Activated T-cell treated with anti-CD3 and anti-CD28 coated beads for 1 hour (primary cell): Measurements from ENCODE around the gene SLC25A13.
"Not testable (repeated sequence)": the region's sequence is repeated elsewhere in the genome, so short reads cannot be mapped to it uniquely, and the experiment has no call there.

Source experiments
- DNase-seq: peaks from one replicate; pipeline ENCODE4 v3.0.0-alpha.2; 2020; ENCODE audit warnings: low read depth

The SLC25A13 gene

DNA sequence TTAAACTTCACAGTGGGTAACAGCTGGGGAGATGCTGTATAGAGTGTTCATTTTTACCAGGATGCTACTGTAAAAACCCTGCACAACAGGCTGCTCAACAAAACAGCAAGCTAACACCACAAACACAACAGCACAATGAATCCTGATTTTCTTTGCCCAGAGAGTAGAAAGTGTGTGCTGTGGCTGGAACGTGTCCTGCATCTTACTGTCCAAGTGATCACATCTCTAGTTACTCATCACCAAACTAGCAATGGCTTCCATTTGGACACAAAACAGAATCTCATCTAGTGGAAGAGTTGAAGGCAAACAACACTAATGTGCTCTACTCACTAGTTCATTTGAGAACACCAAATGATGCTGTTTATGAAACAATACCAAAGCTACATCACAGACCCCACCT is 121.2 kb downstream of the SLC25A13 start:
- DNase-seq = no peak

DNA sequence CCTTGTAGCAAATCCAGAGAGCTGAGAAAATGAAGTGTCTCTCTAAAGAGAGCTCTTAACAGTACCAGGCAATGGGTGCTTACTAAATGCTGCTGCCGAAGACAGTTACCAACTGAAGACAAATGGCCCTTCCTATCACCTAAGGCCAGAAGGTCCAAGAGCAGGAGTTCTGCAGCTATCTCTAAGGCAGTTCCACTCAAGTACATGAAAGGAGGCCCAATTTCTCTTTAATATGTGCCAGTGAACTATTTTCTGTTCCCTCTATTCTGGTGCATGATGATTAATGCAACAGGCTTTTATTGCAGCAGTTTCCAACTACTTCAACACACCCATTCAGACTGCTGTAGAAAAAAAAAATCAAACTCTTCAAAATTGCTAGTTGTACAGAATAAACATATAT is 122.5 kb downstream of the SLC25A13 start:
- DNase-seq = no peak

DNA sequence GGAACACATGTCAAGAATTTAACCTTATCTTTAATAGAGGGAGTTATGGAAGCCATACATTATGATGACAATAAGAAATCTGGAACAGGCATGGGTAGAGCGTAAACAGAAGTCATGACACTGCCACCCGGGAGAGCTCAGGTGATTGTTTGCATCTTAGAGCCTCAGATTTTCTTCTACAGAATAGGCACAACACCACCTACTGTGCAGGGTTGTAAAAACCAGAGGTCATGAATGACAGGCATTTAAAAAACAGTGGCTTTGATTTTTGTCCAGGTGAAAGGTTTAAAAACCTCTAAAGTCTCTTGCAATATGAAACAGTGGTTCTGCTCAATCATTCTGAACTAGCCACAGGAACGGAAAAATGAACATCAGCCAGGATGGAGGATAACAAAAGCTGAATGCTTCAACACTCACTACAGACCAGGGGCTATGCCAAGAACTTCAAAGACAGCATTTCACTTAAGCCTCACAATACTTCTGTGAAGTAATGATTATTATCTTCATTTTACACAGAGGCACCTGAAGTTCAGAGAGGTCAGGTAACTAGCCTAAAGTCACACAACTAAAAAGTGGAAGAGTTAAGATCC is 123.8 kb downstream of the SLC25A13 start:
- no peak for DNase-seq

DNA sequence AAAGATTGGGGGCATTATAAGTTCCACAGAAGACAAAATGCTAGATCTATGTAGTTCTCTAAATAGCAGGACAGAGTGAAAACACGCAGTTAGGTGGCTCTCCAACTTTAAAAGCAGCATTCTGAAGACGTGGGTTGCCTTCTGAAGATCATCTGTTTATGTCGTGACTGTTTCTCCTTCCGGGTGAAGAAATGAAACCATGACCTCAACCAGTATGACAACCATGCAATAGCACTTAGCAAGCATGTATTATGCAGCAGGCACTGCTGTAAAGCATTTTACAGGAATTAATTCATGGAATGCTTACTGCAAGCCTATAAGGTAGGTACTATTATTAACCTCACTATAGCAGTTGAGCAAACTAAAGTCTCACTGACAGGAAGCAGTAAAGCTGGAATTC is 125.2 kb downstream of the SLC25A13 start:
- DNase-seq = no peak

DNA sequence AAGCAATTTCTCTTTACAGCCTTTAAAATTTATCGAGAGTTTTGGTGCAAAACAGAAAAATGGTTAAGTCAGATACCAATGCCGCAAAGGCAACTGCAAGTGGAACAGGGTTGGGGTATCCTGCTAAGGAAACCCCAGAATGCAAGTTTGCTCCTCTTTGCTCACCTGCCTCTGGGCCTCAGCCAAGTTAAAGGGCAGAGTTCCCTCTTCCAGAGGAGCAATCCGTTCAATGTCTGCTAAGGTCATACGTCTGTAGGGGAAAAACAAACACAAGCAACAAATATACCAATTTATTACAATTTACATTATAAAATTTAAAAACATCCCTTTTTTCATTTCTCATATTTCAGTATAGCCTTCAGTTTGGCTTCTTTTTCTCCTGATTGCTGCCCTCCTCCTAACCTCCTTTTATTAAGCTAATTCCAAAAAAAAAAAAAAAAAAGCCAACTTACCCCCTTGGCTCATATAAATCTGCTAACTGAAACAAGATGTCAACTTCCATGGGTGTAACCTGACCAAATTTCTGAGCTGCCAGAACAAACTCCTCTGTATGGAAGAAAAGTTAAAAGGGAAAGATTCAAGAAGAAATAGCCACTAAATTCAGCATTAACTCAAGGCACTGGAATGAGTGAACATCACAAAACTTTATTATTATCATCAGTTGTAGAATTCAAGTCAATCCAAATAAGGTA is 132.6 kb downstream of the SLC25A13 start:
- DNase-seq = no peak

DNA sequence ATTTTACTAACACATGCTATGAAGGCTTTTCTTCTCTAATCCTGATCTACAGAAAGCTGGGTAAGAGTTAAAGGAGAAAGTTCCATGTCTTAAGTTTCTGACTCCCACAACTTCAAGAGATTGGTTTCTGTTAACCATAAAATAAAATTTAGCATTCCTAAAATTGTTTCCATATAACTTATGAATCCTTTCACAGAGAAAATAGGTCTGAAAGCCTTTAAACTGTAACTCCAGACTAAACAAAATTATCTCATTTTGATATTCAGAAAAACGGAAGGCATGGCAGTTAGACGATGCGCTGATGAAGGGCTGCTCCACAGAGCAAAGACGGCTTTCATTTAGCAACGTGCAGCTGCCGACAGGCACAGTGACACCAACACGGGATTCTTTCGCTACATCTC is 133.3 kb downstream of the SLC25A13 start:
- DNase-seq = no peak

DNA sequence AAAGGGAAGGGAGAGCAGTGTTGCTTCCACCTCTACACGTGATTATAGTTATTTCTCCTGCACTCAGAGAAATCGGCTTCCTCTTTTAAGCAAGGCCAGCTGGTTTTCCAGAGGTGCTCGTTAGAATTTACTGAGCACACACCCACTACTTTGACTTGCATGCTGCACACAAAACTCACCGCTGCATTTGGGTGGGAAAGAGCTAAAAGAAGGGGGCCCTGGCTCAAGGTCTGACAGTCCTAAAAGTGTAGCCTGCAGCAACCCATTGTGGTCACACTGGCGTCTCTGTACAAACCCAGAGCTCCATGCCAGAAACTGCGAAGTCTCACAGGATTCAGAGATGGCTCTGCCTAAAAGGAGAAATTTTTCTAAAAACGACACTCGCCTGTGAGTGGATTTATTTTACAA is 133.7 kb downstream of the SLC25A13 start:
- no peak for DNase-seq

DNA sequence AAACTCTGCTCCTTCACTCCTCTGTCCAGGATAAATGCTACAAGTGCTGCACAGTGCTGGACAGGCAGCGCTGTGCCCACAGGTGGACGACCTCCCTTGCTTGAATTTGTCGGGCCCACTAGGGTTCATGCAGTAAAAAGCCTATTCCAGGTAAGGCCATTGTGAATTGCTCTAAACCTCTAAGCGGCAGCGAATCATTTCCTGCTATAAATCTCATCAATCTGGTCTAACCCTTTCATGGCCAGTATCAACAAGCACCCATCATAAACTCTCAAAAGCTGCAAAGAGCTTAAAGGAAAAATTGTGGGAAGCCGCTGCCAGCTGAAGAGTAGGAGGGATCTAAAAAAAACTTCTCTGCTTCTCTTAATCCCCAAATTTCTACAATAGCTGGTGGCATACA is 134.2 kb downstream of the SLC25A13 start:
- no peak for DNase-seq

DNA sequence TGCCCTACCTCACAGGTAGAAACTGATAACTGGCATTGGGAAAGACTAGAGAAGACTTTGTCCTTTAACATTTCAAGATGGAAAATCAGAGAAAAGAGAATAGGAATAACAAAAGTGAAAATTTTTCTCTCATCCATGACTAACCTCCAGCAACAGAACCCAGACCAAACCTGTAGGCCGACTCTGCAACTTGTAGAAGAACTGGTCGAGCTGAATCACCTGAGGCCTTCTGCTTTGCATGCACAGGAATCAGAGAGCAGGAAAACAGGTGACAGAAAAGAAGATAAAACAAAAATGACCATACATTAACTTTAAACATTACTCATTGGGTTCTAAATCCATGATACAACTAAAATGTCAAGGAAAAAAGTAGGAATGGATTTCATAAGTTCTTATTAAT is 137.1 kb downstream of the SLC25A13 start:
- DNase-seq = no peak

DNA sequence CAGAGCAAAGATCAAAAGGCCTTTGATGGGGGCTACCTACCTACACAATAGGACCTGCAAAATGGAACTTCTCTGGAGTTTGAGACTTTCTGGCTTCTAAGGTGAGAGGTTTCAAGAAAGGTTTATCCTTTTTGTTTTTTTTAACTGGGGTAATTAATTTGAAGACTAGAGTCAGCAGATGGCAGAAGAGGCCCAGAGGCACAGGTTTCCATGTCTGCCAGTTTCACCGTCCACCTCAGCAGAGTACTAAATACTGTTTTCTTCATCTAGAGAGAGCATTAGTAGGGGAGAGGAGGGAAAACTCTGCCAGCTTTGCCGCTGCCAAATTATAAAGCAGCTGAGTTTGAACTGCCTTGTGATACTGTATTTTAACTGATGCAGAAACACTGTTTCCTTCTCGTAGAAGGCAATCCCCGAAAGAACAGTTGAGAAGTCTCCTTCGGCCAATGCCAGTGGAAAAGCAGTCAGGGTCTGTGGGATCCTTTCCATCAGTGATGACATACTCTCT is 138.7 kb downstream of the SLC25A13 start:
- DNase-seq = no peak

DNA sequence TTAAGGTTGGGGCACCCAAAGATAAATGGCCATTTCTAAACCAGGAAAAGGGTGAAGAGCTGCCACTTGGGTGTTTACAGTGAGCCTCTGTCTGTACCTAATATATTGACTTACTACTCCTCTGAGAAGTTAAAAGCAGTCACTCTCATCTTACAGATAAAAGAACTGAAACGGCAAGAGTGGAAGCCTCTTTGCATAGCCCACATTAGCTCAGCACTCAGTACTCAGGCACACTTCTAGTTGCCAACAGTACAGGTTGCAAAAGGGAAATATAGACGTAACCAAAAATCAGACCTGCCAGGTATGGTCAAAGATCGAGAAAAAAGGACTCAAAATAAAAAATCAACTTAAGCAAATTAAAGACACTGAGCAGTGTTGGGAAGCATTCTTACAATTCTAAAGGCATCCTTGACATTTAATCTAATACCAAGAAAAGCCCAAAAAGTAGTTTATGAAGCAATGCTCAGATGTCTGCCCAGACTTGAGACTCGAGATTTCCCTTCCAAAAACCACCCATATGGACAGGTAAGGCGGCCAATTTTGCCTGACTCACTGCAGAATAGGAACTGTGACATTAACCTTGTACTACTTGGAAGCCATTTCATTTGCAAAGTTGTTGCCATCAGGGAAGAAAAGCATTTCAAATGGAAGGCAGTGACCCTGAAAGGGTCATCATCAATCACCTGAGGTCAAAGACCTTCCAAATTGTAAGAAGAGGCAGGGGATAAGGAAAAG is 139.3 kb downstream of the SLC25A13 start:
- DNase-seq = no peak

DNA sequence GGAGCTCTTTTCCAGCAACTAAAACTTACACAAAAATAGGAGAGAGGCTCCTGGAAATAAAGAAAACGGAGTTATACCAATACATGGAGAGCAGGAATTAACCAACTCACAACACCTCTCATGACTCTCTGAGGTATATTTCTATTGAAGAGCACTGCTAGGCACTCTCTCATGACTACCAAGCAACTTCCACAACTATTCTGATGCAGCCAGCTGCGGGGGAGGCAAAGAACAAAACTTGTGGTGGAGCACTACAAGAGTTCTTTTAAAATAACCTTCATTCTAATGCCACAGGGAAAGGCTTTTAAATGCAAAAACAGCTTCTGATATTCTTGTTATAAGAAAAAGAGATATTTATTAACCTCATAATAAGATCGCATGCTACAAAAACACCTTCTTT is 140.7 kb downstream of the SLC25A13 start:
- no peak for DNase-seq

DNA sequence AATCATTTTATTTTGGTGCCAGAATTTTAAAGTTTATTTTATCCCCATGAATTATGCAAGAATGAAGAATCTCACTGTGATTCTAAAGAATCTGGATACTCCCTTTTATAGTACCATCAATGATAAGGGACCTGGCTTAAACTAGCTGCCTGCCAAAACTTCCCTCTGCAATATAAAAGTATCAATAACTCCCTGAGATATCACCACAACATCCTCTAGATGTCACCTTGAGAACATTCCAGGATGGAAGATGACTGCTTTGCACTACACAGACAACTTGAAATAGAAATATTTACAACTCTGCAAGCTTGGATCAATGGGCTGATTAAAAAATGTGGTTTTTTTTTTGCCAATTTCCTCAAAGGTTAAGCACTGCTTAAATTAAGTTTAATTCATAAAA is 142.1 kb downstream of the SLC25A13 start:
- no peak for DNase-seq

DNA sequence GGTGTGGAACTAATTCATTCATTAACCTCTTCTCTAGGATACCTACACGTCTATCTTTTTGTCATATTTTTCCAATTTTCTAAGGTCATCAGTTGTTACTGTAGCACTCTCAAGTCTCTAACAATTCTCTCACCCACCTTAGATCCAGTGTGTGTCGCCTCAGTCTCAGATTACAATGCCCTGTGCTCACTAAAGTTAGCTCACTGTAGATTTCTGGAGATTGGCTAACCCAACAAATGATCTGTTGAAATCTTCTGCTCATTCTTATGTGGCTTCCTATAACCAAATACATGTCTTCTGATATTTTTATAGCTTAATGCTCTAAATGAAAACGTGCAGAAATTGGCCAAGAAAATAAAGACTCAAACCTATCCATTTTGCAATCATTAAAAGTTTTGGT is 142.6 kb downstream of the SLC25A13 start:
- DNase-seq = no peak

DNA sequence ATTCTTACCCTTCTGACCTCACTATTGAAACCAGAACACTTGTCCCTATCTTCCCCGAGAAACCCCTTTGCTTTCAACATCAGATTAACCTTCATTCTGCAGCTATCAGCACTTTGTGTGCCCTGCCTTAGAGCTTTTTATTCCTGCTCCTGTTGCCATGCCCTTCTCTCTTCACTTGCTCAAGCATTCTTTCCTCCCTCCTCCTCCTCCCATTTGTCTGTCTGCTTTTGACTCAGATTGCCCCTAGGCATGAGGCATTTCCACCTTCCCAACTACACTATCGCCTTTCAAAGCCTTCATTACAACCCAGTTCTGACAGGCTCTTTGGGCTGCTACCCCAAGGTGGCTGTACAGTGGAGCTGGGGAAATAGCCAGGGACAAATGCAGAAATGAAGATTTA is 143.3 kb downstream of the SLC25A13 start:
- DNase-seq = no peak

DNA sequence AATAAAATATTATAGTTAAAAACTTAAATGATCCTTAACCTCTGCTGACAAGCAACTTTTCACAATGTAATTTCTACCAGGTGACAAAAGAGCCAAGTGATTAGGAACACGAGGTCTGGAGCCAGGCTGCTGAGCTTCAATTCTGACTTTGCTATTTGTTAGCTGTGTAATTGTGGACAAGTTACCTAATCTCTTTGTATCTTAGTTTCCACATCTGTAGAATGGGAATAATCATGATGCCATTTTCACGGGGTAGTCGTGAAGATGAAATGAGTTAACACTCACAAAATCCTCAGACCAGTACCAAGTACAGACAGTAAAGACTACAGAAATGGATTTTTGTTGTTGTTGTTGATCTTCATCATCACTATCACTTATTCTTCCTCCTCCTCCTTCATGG is 144.5 kb downstream of the SLC25A13 start:
- no peak for DNase-seq

DNA sequence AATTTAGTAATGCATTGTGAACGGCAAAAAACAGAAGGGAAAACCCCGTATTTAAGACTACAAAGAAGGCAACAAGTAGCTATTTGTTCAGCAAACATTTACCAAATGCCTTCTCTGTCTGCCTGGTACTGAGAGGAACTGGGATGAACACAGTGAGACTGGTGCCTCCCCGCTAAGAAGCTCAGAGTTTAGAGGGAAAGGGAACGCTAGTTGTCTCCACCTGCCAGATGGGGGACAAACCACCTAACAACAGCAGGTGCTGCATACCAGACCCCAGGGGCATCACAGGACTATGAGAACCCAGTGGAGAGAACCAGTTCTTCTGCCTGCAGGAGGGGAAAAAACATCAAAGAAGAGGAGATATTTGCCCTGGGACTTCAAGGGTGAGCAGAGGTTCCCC is 147.1 kb downstream of the SLC25A13 start:
- no peak for DNase-seq

DNA sequence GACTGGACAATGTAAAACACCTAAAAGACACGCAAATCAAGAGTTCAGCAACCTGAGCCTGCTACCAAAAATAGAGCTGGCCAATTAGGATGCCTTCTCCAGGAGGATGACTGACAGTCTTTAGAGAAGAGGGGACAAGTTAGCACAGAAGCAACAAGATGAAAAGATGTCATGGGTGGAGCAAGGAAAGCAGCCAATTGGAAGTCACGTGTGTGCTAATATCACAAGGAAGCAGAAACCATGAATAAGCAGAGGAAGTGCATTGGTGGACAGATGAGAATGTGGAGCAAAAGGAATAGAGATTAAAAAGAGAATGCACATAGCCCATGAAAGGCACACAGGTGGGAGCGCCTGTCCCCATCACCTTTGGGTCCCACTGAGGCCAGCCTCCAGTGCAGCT is 148.1 kb downstream of the SLC25A13 start:
- no peak for DNase-seq

DNA sequence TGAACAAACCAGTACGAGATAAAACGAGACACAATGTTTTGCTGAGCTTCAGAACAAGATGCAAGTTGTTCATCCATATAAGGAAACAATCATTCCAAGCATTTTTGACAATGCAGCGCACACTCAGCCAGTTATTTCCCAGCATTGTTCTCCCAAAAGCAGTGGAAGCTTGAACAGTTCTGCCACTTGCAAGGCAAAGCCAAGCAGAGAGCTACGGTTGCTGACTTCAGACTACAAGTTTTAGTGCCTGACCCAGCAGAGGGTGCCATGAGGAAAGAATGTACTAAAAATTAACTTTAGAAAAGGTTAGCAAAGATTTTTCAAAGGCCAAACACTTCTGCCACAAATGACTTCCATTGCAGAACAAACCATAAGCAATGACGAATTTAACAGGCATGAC is 152.5 kb downstream of the SLC25A13 start:
- no peak for DNase-seq

DNA sequence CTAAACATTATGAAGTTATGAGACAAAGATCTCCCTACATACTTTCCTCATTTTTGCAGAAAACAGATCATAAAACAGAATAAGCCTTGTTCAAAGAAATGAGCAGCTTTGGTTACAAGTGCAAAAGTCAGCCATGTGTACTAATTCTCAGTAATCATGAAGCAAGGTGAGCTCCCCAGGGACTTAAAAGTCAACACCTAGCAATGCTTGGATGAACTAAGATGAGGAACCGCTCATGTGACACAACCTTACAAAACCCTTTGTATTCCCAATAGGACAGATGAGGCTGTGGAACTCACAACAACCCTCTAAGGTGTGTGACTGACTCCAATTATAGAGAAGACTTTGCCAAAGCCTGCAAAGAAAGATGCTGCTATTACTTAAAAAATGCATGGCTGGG is 154.5 kb downstream of the SLC25A13 start:
- no peak for DNase-seq

DNA sequence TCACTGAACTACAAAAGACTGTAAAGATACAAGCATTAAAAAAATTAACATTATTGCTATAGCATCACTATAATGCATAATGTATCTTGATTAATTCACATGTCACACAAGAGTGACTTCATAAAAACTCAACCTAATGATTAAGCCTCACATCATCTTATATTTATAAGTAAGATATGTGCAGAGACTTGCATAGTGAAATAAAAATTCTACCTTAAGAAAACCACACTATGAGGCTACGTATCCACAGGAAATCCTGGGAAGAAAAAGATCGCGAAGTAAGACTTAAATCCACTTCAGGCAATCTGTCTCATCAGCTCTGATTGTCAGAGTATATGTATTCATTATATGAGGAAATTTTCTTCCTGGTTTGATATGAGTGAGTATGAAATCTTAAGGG is 160.0 kb downstream of the SLC25A13 start:
- no peak for DNase-seq

DNA sequence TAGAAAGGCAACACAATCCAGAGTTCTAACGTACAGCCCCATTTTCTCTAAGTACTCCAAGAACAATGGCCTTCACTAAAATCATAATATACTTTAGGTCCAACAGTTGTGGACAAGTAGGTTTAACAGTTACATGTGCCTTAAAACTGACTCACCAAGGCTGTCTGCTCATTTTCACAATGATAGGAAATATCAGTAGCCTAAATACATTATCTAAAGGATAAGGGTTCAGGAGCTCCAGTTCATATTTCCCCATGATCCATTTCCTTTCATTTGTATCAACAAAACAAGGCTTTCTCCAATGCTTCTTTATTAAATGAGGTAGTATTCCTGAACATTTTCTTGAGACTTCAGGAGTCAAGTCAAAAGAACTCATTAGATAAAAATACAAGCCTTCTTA is 164.0 kb downstream of the SLC25A13 start:
- no peak for DNase-seq

DNA sequence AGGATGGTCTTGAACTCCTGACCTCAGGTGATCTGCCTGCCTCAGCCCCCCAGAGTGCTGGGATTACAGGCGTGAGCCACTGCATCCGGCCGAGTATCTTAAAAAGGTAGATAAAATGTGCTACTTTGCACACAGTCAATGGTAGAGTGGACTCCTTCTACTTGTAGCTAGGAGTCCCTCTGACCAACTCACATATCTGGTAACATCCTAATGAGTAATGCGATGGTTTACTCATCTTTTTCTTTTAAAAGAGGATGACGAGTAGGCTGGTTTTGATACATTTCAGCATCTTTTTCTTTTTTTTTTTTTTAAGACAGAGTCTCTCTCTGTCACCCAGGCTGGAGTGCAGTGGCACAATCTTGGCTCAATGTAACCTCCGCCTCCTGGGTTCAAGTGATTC is 167.4 kb downstream of the SLC25A13 start:
- not testable (repeated sequence) for DNase-seq
